GM13977 (cell line): ENCODE results near the gene ZNF773.

ENCODE experiments used
- DNase-seq: peaks from one replicate; pipeline ENCODE4 v3.0.0; 2012; ENCODE audit warnings: low spot score
- CTCF ChIP-seq: IDR thresholded peaks from 2 replicates; pipeline ENCODE4 v1.5.1; 2012; ENCODE audit warnings: mild to moderate bottlenecking, control low read depth; ENCODE audit not compliant: insufficient read depth; ENCODE audit errors: extremely low read depth, missing control alignments
- in situ Hi-C: fragments of 300-500 bp; cut with MboI; formaldehyde crosslinking; loops from one replicate; pipeline ENCODE4 v1.12.0; 2022; ENCODE audit warnings: low sequenced_read_pairs, low pct_unique_long_range_greater_than_20kb, mixed read lengths, inconsistent platforms; ENCODE audit not compliant: unreplicated experiment

ZNF773 gene

GRCh38 chr19:57546513-57546912 lies 46.8 kb downstream of the ZNF773 start:
- in situ Hi-C loops: no loop called here
- DNase-seq: no peak
- TF ChIP-seq CTCF: no peak

GRCh38 chr19:57552432-57552831 lies 52.7 kb downstream of the ZNF773 start:
- TF ChIP-seq CTCF: no peak
- in situ Hi-C loops: no loop called here
- no peak for DNase-seq

GRCh38 chr19:57557659-57558058 lies 57.9 kb downstream of the ZNF773 start:
- no peak for TF ChIP-seq CTCF
- no peak for DNase-seq
- in situ Hi-C loops: no loop called here
